Stimulated activated CD4-positive, alpha-beta T cell treated with anti-CD3 and anti-CD28 coated beads, Interleukin-15, amount 100 ng/mL, for 24 hours (primary cell): ENCODE measurements around the gene ENOX1.
"Not testable (repeated sequence)": the region's sequence is repeated elsewhere in the genome, so short reads cannot be mapped to it uniquely, and the experiment has no call there.

Experiments
- DNase-seq: peaks from one replicate; pipeline ENCODE4 v3.0.0-alpha.2; 2020

The ENOX1 gene

DNA sequence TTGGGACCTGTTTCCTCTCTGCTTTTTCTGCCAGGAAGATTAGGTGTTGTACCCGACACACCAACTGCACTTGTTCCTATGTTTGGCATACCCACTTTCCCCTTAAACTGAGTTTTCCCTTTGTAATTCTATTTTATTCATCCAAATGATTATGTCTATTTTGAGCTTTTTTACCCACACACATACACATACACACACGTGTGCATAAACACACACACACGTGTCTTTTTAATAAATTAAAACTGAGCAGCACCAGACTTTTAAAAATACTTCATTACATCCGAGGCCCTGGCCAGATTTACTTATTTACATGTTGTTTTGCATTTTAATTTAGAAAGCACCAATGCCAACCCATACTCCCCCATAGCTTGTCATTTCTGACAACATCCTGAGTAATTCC is 413.4 kb downstream of the ENOX1 start:
- no peak for DNase-seq

DNA sequence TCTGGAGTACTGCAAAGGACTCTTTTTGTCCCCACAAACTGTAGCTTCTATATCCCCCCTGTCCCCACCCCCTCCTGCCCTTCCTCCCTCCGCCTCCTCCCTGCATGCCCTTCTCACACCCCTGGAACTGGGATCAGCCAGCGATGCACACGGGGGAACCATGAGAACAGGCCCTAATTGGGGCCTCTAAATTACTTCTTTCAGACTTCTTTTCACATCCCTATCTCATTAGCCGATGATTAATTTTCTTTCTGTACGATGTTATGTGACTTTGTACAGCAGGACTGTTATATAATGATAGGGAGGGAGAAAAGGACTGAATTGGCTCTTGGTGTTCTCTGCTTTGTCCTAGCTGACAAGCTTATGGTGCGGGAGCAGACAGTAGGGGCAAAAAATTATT is 415.9 kb downstream of the ENOX1 start:
- DNase-seq, result no peak

DNA sequence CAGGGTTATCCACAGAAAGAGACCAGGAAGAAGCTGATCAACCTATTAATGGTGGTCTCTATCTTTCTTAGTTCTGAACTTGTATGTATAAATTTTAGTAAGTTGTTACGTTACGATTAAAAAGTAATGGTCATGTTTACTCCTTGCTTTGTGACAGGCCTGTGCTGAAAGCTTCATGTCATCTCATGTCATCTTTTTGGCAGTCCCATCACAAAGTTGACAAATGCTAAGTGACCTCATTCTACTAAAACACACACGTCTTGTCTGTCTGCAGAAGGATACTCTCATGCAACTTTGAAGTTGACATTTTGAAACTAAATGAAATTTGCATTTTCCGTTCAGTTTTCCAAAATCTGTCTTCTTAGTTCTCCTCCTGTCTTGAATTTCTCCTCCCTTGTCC is 417.5 kb downstream of the ENOX1 start:
- DNase-seq, result no peak

DNA sequence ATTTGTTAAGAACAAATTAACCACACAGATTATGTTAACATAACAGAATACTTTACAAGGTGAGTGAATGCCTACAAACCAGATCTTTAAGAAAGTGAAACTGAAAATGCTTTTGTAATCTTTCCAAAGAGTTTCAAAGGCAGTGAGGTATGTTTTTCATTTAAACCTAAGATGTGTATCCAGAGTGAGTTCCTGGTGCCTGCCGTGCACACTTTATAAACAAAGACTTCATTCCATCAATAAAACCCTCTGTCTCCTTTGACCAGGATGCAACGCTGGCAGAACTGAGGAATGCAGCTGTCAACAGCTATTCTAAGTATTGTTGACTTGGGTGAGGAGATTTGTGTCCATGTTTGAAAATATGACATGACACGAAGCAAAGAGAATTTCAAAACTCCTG is 418.8 kb downstream of the ENOX1 start:
- DNase-seq, result no peak

DNA sequence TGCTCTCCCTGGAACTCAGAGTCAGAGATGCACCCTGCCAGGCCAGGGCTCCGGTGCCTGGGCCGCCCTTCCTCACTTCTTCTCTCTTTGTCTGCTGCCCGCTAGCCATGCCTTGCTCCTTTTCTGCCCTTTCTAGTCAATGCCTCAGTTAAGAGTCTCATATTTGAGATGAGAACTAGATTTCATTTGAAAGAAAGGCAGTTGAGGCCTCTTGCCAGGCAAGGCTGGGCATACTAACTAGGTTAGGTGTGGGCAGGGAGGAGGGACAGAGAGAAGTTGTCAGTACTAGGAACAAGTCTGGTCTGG is 421.8 kb downstream of the ENOX1 start:
- no peak for DNase-seq

DNA sequence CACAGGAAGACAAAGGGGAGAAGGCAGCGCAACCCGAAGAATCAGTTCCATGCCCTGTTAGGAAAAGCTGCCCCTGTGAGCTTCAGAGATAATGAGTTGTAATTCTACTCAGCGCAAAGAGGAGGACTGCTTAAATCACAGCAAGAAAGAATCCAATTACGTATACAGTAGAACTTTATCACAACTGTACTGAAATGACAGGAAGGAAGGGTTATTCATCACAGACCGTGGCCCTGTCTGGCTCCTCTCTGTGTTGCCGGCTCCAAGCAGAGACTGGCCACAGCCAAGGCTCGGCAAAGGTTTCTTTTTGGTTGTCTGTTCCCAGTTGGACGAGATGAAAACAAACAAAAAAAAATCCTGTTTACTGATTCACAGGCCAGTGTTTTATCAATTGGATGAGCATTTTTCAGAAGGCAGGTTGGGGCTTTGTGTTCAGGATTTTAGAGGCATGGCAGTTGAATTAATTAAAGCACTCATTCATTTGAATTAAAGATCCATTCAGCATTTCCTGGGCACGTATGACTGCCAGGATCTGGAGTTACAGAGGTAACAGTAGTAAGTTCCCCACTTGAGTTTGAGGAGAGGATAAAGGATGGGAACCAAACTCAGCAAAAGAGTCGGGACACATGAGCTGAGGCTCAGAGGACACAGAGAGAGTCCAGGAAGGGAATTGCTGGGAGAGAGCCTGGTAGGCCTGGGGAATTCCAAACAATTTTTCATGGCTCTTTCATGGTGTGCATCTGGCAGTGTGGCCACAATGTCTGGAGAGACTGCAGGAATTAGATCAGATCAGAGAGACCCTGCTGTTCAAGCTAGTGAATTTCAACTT is 422.3 kb downstream of the ENOX1 start:
- DNase-seq, result no peak

DNA sequence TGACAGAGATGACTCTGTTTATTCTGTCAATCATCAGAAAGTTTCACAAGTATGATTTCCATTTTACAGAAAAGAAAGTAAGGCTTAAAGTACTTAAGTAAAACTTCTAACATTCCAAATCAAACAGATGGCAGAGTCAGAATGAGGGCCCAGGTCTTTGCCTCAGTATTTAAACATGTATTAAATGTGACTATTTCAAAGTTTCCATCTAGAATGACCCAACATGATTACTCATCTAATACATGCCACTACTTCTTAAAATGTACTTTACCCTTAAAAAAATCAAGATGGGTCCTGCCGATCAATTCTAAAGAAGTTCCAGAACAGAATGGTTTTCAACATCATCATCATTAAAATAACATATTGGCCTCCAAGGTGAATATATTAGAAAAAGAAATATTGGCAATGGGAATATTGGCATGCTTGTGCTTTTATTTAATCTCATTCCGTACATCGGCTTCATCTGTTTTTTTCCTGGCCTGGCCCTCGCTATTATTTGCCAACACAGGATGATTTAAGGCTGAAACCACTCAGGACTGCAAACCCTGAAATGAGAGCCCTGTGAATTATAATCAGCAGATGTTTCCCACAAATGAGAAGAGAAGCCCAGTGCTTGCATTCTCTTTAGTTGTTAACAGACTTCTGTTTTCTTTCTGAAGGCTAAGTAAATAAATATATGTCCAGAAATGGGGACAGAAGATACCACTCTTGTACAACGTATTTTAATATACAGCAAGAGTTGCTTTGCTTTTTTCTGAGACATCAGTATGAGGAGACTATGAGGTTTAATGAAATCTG is 423.4 kb downstream of the ENOX1 start:
- DNase-seq, result no peak

DNA sequence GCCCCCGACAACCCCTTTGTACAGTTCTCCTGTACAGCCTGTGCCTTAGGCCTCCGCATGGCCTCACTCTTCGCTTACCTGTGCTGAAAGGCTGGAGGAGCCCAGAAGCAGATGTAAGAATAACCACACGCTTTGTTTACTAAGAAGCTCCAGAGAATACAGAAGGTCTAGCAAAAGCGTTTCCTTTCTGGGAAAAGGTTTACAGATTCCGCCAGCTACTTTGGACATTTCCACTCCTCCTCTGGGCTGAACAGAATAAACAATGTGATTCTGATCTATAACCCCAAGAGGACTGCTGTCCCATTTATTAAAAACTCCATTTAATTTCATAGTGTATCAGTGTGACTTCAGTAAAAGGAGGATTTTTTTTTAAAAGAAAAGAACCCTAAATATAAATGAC is 424.2 kb downstream of the ENOX1 start:
- DNase-seq, result no peak

DNA sequence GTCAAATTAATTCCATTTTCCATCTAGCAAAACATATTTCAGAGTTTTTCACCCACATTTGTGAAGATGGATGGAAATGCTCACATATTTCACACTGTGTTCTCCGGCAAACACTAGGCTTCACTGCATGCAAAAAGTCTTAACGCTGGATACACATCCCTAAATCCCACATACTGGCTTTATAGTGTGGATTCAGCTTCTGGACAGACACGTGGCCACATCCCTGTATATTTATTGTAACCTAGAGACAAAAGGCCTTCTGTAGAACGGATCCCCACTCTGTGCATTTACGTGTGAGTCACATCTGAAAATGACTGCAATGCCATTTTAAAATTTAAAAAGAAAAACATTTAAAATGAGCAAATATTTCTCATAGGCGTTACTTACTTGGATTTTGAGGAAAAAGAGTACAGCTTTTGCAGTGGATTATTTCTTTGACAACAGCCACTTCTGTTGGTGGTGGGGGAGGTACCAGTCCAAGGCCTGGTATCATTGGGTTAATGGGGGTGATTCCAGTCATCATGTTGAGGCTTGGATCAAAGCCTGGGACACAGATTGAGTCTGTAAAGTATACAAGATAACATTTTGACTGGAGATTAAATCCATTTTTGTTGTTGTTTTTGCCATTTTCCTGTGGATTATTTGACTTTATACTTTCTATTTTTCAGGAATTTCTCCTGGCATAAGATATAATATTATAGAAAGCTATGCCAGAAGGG is 425.7 kb downstream of the ENOX1 start:
- no peak for DNase-seq

DNA sequence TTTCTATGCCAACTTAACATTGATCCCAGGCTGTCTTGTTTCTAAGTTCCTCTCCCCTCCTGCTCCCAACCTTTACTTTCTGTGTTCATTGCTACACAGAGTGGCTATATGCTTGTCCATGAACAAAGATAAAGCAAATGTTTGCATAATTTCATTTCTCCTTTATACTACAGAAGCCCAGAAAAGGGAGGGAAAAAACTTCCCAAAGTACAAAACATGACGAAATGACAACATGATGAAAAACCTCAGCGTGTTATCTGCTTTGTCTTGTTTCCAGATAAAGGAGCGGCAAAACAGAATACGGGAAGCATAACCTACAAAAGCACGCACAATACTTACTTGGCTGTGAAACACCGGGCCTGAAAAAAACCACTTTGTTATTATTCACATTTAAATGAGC is 426.6 kb downstream of the ENOX1 start:
- no peak for DNase-seq

DNA sequence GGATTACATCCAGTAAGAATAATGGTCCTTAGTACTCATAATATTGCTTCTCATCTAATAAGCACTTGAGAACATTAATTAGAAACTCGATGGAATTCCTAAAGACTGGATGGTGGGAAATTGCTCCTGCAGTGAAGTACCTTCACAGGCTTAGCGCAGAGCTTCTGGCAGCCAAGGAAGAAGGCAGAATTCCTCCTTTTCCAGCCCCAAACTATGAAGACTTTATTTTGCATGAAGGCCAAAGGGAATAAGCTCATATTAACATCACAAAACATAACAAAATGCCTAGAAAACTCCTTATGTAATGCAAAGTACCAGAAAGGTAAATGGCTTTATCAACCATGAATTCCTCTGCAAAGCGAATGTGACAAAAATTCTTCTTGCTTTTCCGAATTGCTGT is 427.2 kb downstream of the ENOX1 start:
- no peak for DNase-seq

DNA sequence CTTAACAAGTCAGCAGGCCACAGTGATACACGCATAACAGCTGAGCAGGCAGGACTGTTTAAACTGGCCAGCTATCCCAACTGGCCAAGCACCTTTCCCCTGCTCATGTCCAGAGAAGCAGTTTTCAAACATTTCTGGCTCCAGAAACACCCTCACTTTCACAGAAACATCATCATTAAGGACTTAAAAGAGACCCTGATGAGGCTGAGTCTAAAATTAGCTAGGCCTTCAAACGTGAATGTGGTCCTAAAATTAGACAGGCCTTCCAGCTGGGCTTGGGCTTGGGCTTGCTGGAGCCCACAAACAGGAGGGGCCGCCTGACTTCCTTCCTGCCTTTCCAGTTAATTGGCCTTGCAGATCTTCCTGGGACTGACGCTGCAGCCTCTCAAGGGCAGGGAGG is 429.2 kb downstream of the ENOX1 start:
- DNase-seq, result no peak

DNA sequence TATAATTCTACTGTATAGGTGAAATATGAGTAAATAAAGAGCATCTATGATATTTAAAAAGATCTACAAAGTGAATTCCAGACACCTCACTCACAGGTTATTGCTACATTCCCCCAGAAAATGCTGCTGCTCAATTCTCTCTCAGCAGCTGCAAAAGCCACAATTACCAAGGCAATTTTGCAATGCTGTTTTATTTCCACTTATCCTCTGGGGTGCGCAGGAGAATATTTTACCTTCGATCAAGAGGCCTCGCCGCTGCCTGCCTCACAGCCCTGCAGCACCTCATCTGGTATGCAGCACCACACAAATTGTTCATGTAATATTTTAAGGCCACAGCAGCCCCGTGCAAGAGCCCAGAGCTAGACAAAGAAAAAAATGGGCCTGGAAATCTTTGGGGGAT is 430.2 kb downstream of the ENOX1 start:
- DNase-seq, result no peak

DNA sequence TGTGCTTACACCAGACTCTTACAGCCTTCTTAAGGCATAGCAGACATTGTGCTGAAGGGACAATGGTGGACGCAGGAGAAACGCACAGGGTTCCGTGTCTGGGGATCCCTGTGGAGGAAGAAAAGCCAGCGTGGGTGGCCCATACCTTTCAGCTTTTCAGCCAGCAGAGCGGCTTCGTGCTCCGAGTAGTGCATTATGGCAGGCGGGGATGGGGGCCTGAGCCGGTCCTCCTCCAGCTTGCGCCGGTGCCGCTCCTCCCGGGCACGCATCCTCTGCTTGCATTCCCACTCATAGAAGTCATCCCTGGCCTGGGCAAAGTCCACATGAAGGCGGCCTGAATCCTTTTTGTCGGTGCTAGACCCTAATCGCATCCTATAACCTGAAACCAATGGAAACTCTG is 431.0 kb downstream of the ENOX1 start:
- DNase-seq, result no peak

DNA sequence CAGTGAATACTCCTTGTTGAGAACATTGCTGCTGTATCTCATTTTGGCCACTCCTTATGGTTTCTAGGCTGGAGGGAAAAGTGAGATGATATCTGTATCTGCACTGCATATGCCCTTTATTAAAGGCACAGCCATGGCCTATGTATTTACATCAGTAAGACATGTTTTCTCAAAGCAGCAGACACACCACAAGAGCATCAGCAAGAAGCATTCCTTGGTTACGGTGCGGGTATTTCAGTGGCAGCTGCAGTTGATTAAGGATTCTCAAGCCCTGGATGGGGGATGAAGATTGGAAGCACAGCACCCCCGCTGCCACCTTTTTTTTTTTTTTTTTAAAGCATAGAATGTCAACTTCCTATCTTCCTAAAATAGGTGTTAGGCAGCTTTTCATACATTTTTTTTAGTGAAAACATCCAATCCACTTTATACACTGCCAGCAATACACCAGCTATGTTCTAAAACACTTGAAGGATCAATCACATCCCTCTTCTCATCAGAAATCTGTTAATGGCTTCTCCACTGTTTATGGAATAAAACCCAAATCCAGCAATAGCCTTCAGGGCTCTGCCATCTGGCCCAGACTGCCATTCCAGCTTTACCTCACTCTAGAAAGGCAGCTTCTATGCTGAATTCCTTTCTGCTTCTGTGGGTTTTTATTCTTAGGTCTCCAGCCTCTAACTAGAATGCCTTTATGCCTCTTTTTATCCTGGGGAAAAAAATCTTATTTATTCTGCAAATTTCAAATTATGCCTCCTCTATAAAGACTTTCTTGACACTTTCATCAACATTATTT is 432.4 kb downstream of the ENOX1 start:
- DNase-seq, result no peak

DNA sequence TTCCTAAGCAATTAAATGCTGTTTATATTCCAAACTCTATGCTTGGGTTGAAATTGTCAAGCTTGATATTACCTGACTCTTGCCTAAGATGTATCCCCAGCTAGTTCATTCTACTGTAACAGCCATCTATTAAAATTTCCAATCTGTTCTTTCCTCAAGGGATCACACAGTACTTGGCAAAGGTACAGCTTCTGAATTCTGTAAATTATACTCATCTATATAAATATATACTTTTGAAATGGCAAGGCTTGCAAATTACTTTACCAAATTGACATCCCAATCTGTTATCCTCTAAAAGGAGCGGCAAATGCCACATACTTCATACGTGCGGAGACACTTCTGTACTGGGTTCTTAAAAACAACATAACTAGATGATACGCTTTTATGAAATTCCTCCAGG is 433.1 kb downstream of the ENOX1 start:
- no peak for DNase-seq

DNA sequence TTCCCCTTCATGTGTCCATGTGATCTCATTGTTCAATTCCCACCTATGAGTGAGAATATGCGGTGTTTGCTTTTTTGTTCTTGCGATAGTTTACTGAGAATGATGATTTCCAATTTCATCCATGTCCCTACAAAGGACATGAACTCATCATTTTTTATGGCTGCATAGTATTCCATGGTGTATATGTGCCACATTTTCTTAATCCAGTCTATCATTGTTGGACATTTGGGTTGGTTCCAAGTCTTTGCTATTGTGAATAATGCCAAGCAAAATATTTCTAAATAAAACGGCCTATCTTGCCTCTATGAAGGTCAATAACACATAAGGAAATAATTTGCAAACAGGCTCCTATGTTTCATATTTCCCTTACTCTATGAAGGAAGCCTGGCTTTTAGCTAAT is 435.2 kb downstream of the ENOX1 start:
- DNase-seq, result not testable (repeated sequence)

DNA sequence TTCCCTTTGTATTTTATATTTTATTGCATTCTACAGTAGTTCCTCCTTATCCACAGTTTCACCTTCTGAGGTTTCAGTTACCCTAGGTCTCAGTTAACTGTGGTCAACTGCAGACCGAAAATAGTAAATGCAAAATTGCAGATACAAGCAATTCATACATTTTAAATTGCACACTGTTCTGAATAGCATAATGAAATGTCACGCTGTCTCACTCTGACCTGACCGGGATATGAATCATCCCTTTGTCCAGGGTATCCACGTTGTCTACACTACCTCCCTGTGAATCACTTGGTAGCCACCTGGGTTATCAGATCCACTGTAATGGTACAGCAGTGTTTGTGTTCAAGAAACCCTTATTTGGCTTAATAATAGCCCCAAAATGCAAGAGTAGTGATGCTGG is 438.4 kb downstream of the ENOX1 start:
- no peak for DNase-seq

DNA sequence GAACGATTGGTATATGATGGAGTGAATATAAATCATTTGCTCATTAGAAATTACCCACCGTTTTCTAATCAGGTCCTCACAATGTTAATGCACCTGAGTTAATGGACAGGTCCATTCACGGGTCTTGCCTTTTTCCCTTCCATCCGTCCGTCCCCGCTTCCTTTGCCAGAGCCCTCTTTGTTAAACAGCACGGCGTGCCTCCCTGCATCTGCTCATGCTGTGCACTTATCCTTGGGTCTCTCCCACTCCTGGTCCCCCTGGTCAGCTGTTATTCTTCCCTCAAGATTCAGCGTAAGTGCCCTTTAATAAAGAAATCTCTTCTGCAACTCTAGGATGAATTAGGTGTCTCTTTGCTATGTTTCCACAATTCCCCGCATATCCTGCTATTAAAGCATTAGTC is 438.9 kb downstream of the ENOX1 start:
- no peak for DNase-seq

DNA sequence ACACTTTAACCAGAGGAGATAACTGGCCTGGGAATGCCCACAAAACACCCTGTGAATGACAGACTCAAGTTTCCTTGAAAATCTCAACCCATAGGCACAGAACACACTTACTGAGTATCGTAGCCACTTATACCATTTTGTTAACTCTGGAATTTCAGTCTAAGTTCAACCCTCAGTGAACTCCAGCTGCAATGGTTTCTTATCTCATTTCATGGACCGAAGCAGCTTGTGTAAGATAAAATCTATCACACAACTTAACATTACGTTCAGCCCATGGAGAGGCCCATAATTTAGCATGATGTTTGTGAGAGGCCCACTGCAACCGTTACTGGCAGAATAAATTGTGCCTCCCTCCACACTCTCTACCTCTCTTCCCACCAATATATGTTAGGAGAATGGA is 440.3 kb downstream of the ENOX1 start:
- DNase-seq, result no peak

DNA sequence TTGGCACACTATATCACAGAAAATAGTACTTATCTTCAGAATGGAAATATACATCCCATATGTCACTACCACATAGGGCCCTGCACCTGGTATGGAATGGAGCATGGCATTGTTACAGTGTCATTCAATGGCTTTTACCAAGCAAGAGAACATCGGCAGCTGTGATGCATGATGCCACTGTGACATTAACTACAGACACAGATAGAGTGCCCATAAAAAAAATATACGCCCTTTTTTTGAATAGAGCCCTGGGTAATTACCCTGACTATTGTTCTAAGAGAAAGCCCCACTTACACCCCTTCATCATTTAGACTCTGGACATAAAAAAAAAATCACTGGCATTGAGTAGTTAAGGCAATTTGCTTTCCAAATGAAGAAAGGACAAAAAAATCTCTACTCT is 443.1 kb downstream of the ENOX1 start:
- DNase-seq, result no peak

DNA sequence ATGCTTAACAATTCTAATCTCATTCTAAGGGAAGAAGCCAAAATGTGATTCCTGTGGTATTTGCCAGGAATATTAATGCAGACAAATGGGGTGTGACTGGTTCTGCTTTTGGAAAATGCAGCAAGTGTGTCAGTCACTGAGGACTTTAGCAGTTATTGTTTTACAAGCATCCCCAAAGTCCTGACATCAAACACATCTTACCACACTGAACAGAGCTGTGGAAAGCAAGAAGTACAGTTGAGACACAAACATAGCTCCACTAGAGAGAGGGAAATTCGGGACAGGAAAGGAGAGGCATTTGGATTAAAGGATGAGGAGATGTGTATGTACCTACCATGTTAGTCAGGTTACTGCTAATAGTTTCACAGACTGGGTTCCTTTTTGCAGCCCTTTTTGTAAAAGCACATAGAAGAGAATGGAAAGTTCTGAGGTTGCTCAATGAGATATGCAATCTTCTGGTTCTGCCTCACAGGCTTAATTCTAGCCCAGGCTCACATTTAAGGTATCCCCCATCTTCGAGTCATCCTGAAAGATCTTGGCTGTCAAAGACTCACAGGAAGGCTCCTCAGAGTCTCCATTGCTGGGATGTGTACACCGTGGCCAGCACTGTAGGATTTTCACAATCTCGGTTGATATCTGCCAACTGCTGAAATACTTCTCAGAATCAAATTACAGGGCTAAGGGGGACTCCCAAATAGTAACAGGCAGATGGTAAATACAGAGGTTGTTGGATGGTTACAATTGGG is 446.8 kb downstream of the ENOX1 start:
- no peak for DNase-seq
